Prostate gland (tissue), 2 donors: ENCODE data around the gene HOXA10.

ENCODE experiments used
- CTCF ChIP-seq, 4 experiments: fragments of 200-600 bp in 2 of 4; fragments of 450-650 bp in 2 of 4; sonication (generic) in 2 of 4; IDR thresholded peaks; 1 replicate in 3 of 4; 2 replicates in 1 of 4; pipeline ENCODE4 v1.5.1; 2016 to 2019; ENCODE audit warnings: antibody characterized with exemption in 4 of 4, mild to moderate bottlenecking in 2 of 4, moderate library complexity in 2 of 4
- POLR2A ChIP-seq: fragments of 450-650 bp; IDR thresholded peaks from one replicate; pipeline ENCODE4 v1.6.1; 2016; ENCODE audit warnings: antibody characterized with exemption, mild to moderate bottlenecking
- POLR2AphosphoS5 ChIP-seq: sonication (generic); formaldehyde crosslinking; IDR thresholded peaks from one replicate; pipeline ENCODE4 v1.6.1; 2017; ENCODE audit warnings: antibody characterized with exemption

GRCh38 chr7:27199849-27200760 is 26.0 kb upstream of the HOXA10 start, which contains the start of gene HOXA13:
- TF ChIP-seq CTCF (IDR thresholded peaks at IDR 0.05): peak in 2 of 4 experiments; percentile 6 to 30
- peak; percentile 87 for TF ChIP-seq POLR2AphosphoS5
- peak; percentile 88 for TF ChIP-seq POLR2A
